ENCODE data around the gene NPC1L1. TPM values are rescaled to one million over a fixed set of nuclear protein-coding genes. Genes with fewer than 3 reads are reported as not detected.

Gene NPC1L1
- total RNA-seq, 1 donor from 2014 or later: not detected

- Mint-ChIP-seq H3K4me3 (ENCODE audit: unreplicated experiment) (no peak overlapping the region), H3K4me1 (ENCODE audit: low read depth, unreplicated experiment) (peaks cover 4% of the 10 kb centered on the region), H3K27me3 (ENCODE audit: unreplicated experiment) (peaks cover 17% of the 10 kb centered on the region), H3K36me3 (ENCODE audit: unreplicated experiment) (no peaks in the 10 kb centered on the region), H3K9me3 (ENCODE audit: unreplicated experiment) (peaks cover 7% of the 10 kb centered on the region), H3K27ac (ENCODE audit: unreplicated experiment) (no peak overlapping the region)
- no peak for TF ChIP-seq CTCF (IDR thresholded peaks at IDR 0.05; ENCODE audit: partially characterized antibody, unreplicated experiment)
- no peak for DNase-seq
Observed at GRCh38 chr7:44539669-44540506, 1.2 kb downstream of the NPC1L1 start.

GRCh38 chr7:44538798-44539668 is 2.1 kb downstream of the NPC1L1 start:
- Mint-ChIP-seq H3K9me3 (ENCODE audit: unreplicated experiment) (peaks cover 9% of the 10 kb centered on the region), H3K27me3 (ENCODE audit: unreplicated experiment) (peaks cover 17% of the 10 kb centered on the region), H3K4me3 (ENCODE audit: unreplicated experiment) (no peak overlapping the region), H3K27ac (ENCODE audit: unreplicated experiment) (no peak overlapping the region), H3K4me1 (ENCODE audit: low read depth, unreplicated experiment) (peaks cover 4% of the 10 kb centered on the region), H3K36me3 (ENCODE audit: unreplicated experiment) (no peaks in the 10 kb centered on the region)
- TF ChIP-seq CTCF (IDR thresholded peaks at IDR 0.05; ENCODE audit: partially characterized antibody, unreplicated experiment): no peak
- no peak for DNase-seq

GRCh38 chr7:44538093-44538797 is 2.9 kb downstream of the NPC1L1 start:
- DNase-seq: no peak
- Mint-ChIP-seq H3K27ac (ENCODE audit: unreplicated experiment) (no peak overlapping the region), H3K9me3 (ENCODE audit: unreplicated experiment) (peaks cover 7% of the 10 kb centered on the region), H3K4me3 (ENCODE audit: unreplicated experiment) (no peak overlapping the region), H3K36me3 (ENCODE audit: unreplicated experiment) (no peaks in the 10 kb centered on the region), H3K4me1 (ENCODE audit: low read depth, unreplicated experiment) (peaks cover 4% of the 10 kb centered on the region), H3K27me3 (ENCODE audit: unreplicated experiment) (peaks cover 17% of the 10 kb centered on the region)
- TF ChIP-seq CTCF (IDR thresholded peaks at IDR 0.05; ENCODE audit: partially characterized antibody, unreplicated experiment): no peak

- no peak for TF ChIP-seq CTCF (IDR thresholded peaks at IDR 0.05; ENCODE audit: partially characterized antibody, unreplicated experiment)
- Mint-ChIP-seq H3K36me3 (ENCODE audit: unreplicated experiment) (no peaks in the 10 kb centered on the region), H3K4me1 (ENCODE audit: low read depth, unreplicated experiment) (peaks cover 1% of the 10 kb centered on the region), H3K27ac (ENCODE audit: unreplicated experiment) (no peak overlapping the region), H3K4me3 (ENCODE audit: unreplicated experiment) (no peak overlapping the region), H3K27me3 (ENCODE audit: unreplicated experiment) (peaks cover 14% of the 10 kb centered on the region), H3K9me3 (ENCODE audit: unreplicated experiment) (peaks cover 5% of the 10 kb centered on the region)
- DNase-seq: no peak
Observed at GRCh38 chr7:44537442-44537841, 3.7 kb downstream of the NPC1L1 start.

Measured in glutamatergic neuron (in vitro differentiated cells).